GM12892 (cell line): ENCODE results near the gene ZBTB16.

Experiments used
- POLR2A ChIP-seq: IDR thresholded peaks from 2 replicates; pipeline ENCODE4 v1.6.1; 2011; ENCODE audit warnings: low read depth, low read length, control low read depth
- POLR2AphosphoS5 ChIP-seq: IDR thresholded peaks from 2 replicates; pipeline ENCODE4 v1.6.1; 2011; ENCODE audit warnings: low read depth, low read length, control low read depth

DNA sequence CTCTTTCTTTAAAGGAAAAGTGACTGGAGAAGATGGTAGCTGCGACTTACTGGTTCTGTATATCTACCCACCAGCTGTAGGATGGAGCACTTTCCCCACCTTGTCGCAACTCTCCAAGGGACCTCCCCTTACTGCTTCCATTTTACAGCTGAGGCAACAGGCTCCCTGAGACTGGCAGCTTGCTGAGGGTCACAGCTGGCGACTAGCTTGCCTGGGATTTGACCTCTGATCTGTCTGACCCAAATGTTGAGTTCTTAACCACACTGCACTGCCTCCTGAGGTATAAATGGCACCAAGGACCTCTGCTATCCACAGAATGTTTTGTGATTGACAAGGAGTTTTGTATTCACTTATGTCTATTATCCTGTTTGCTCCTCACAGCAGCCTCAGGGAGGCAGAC, 121.7 kb downstream of the ZBTB16 start:
- TF ChIP-seq POLR2AphosphoS5 (no peak), POLR2A (no peak)
